Upper lobe of right lung (tissue), 1 donor: ENCODE results near the gene EIPR1. TPM values are rescaled to one million over a fixed set of nuclear protein-coding genes. Genes with fewer than 3 reads are reported as not detected.
A peak's percentile ranks its signal among the peaks of the same experiment; 100 is the strongest.

Experiments
- ATAC-seq: fragments of 200-7000 bp; cut with Tn5 transposase; one replicate; pipeline ENCODE4 v1.9.1; 2020; ENCODE audit warnings: mild to moderate bottlenecking, moderate library complexity
- DNase-seq: peaks from one replicate; pipeline ENCODE4 v3.0.0-alpha.2; 2020
- H3K27ac ChIP-seq: fragments of 200-600 bp; one replicate; pipeline ENCODE4 v1.8.0; 2022
- H3K27me3 ChIP-seq: fragments of 200-600 bp; one replicate; pipeline ENCODE4 v1.8.0; 2022; ENCODE audit warnings: mild to moderate bottlenecking
- H3K36me3 ChIP-seq: fragments of 200-600 bp; one replicate; pipeline ENCODE4 v1.8.0; 2022
- H3K4me1 ChIP-seq: fragments of 200-600 bp; one replicate; pipeline ENCODE4 v1.8.0; 2022
- H3K4me3 ChIP-seq: fragments of 200-600 bp; one replicate; pipeline ENCODE4 v1.8.0; 2022; ENCODE audit warnings: mild to moderate bottlenecking
- H3K9me3 ChIP-seq: fragments of 200-600 bp; one replicate; pipeline ENCODE4 v1.8.0; 2022
- CTCF ChIP-seq: fragments of 200-600 bp; IDR thresholded peaks from one replicate; pipeline ENCODE4 v1.8.0; 2022; ENCODE audit warnings: antibody characterized with exemption
- intact Hi-C: fragments of 100-400 bp; cut with DNase I; formaldehyde crosslinking; loops from one replicate; pipeline ENCODE4 v1.11.0; 2022
- total RNA-seq: library from RNA; stranded (reverse); fragmentation: NEBNext Ultra II Directional; extraction: Animal tissue kit (Norgen Biotek cat#: 25700); gene quantifications from one replicate; pipeline ENCODE4 v1.2.1, GENCODE V29; 2021
- donor health status: DM: no; HTN: yes; CAD: no; lungs with severe emphysema.

Gene EIPR1
- total RNA-seq, 1 donor from 2014 or later = 16.6 TPM

- no peak for TF ChIP-seq CTCF
- intact Hi-C loops = no loop called here
- H3K27ac ChIP-seq = no peak overlapping the region
- no peaks in the 10 kb centered on the region for H3K27me3 ChIP-seq
- no peaks in the 10 kb centered on the region for H3K4me1 ChIP-seq
- no peaks in the 10 kb centered on the region for H3K36me3 ChIP-seq
- DNase-seq (no peak), ATAC-seq (no peak)
- no peaks in the 10 kb centered on the region for H3K9me3 ChIP-seq
- H3K4me3 ChIP-seq = no peak overlapping the region
Observed at GRCh38 chr2:3146175-3146574, 231.4 kb downstream of the EIPR1 start.

GRCh38 chr2:3145471-3146021 is 232.1 kb downstream of the EIPR1 start:
- H3K4me3 ChIP-seq = no peak overlapping the region
- no peak for TF ChIP-seq CTCF
- H3K36me3 ChIP-seq = no peaks in the 10 kb centered on the region
- DNase-seq (no peak), ATAC-seq (peak; percentile 13)
- H3K27ac ChIP-seq = no peak overlapping the region
- no peaks in the 10 kb centered on the region for H3K9me3 ChIP-seq
- H3K4me1 ChIP-seq = no peaks in the 10 kb centered on the region
- no peaks in the 10 kb centered on the region for H3K27me3 ChIP-seq
- intact Hi-C loops = no loop called here

- intact Hi-C loops = no loop called here
- H3K9me3 ChIP-seq = no peaks in the 10 kb centered on the region
- H3K36me3 ChIP-seq = no peaks in the 10 kb centered on the region
- no peak overlapping the region for H3K27ac ChIP-seq
- H3K4me1 ChIP-seq = no peaks in the 10 kb centered on the region
- DNase-seq (no peak), ATAC-seq (no peak)
- no peaks in the 10 kb centered on the region for H3K27me3 ChIP-seq
- TF ChIP-seq CTCF = no peak
- no peak overlapping the region for H3K4me3 ChIP-seq
Observed at GRCh38 chr2:3144856-3145255, 232.8 kb downstream of the EIPR1 start.

GRCh38 chr2:3143602-3144001 is 234.0 kb downstream of the EIPR1 start:
- no peak for TF ChIP-seq CTCF
- no peaks in the 10 kb centered on the region for H3K9me3 ChIP-seq
- no peaks in the 10 kb centered on the region for H3K36me3 ChIP-seq
- ATAC-seq = no peak
- no peaks in the 10 kb centered on the region for H3K27me3 ChIP-seq
- H3K4me3 ChIP-seq = no peak overlapping the region
- H3K27ac ChIP-seq = no peak overlapping the region
- no peaks in the 10 kb centered on the region for H3K4me1 ChIP-seq
- intact Hi-C loops = no loop called here
- DNase-seq = no peak

- H3K4me3 ChIP-seq = no peak overlapping the region
- no peak overlapping the region for H3K27ac ChIP-seq
- no peak for TF ChIP-seq CTCF
- DNase-seq (no peak), ATAC-seq (no peak)
- intact Hi-C loops = no loop called here
- no peaks in the 10 kb centered on the region for H3K36me3 ChIP-seq
- no peaks in the 10 kb centered on the region for H3K27me3 ChIP-seq
- H3K4me1 ChIP-seq = no peaks in the 10 kb centered on the region
- H3K9me3 ChIP-seq = no peaks in the 10 kb centered on the region
Observed at GRCh38 chr2:3142961-3143571, 234.6 kb downstream of the EIPR1 start.

- no peaks in the 10 kb centered on the region for H3K27me3 ChIP-seq
- H3K27ac ChIP-seq = no peak overlapping the region
- no peaks in the 10 kb centered on the region for H3K9me3 ChIP-seq
- H3K4me1 ChIP-seq = no peaks in the 10 kb centered on the region
- TF ChIP-seq CTCF = no peak
- intact Hi-C loops = no loop called here
- no peaks in the 10 kb centered on the region for H3K36me3 ChIP-seq
- H3K4me3 ChIP-seq = no peak overlapping the region
- DNase-seq (no peak), ATAC-seq (no peak)
Observed at GRCh38 chr2:3142210-3142609, 235.4 kb downstream of the EIPR1 start.
